Uterus (tissue), 2 donors: ENCODE data around the gene PSORS1C1.

Experiments
- POLR2A ChIP-seq, 2 donors: fragments of 450-650 bp; IDR thresholded peaks; one replicate each; pipeline ENCODE4 v1.6.1; 2016; ENCODE audit warnings: antibody characterized with exemption in 2 of 2, mild to moderate bottlenecking in 1 of 2, moderate library complexity in 1 of 2
- TF ChIP-seq, protein P1 (sequence below), 4 experiments: fragments of 200-600 bp in 2 of 4; fragments of 450-650 bp in 2 of 4; sonication (generic) in 2 of 4; IDR thresholded peaks; one replicate each; pipeline ENCODE4 v1.5.1; 2016 to 2019; ENCODE audit warnings: antibody characterized with exemption in 4 of 4, mild to moderate bottlenecking in 2 of 4, moderate library complexity in 1 of 4

DNA sequence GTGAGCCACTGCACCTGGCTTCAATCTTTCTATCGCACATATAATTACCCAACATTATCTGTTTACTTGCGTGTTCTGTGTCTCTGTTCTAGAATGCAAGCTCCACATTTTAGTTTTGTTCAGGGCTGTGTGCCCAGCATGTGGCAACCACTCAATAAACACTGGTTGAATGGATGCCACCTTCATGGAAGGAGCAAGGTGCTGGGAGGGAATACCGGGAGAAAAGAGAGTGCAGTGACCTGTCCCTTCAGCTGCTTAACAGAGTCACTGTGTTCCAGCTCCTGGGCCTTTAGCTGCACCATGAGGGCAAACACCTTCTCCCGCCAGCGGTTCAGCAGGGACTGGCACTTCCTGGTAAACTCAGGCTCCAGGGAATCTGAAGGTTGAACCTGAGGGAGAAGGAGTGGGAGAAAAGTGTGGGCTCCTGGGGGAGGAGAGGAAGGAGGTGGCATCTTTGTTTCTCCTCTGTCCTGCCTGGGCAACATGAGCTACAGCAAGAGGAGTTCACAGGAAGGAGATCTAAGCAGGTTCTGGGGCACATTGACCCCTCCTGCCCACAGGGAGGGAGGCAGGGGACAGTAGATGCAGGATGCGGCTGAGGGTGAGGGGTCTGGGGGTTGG, 35.3 kb downstream of the PSORS1C1 start:
- TF ChIP-seq, protein P1, sequence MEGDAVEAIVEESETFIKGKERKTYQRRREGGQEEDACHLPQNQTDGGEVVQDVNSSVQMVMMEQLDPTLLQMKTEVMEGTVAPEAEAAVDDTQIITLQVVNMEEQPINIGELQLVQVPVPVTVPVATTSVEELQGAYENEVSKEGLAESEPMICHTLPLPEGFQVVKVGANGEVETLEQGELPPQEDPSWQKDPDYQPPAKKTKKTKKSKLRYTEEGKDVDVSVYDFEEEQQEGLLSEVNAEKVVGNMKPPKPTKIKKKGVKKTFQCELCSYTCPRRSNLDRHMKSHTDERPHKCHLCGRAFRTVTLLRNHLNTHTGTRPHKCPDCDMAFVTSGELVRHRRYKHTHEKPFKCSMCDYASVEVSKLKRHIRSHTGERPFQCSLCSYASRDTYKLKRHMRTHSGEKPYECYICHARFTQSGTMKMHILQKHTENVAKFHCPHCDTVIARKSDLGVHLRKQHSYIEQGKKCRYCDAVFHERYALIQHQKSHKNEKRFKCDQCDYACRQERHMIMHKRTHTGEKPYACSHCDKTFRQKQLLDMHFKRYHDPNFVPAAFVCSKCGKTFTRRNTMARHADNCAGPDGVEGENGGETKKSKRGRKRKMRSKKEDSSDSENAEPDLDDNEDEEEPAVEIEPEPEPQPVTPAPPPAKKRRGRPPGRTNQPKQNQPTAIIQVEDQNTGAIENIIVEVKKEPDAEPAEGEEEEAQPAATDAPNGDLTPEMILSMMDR (IDR thresholded peaks at IDR 0.05): no peak
- no peak for TF ChIP-seq POLR2A (IDR thresholded peaks at IDR 0.05)
